Effector memory CD8-positive, alpha-beta T cell (primary cell): Measurements from ENCODE around the gene TMEM187.

ENCODE experiments used
- ATAC-seq: fragments of 150-1000 bp; cut with Tn5 transposase; replicated peaks from 2 replicates; pipeline ENCODE4 v1.10.0; 2021; ENCODE audit warnings: mild to moderate bottlenecking, moderate library complexity
- DNase-seq, 3 experiments: peaks; one replicate each; pipeline ENCODE4 v3.0.0; 2021
- H3K27ac Mint-ChIP-seq, 2 donors: one replicate each; pipeline ENCODE4 v1.8.0; 2022; ENCODE audit warnings: mild to moderate bottlenecking in 2 of 2, mixed read lengths in 2 of 2, moderate library complexity in 2 of 2
- H3K27me3 Mint-ChIP-seq, 2 donors: one replicate each; pipeline ENCODE4 v1.8.0; 2022; ENCODE audit warnings: mixed read lengths in 2 of 2
- H3K36me3 Mint-ChIP-seq: one replicate; pipeline ENCODE4 v1.8.0; 2022; ENCODE audit warnings: mild to moderate bottlenecking, moderate library complexity, mixed read lengths; ENCODE audit not compliant: insufficient read depth
- H3K4me1 Mint-ChIP-seq, 2 donors: one replicate each; pipeline ENCODE4 v1.8.0; 2022; ENCODE audit warnings: low read depth in 2 of 2, mixed read lengths in 2 of 2
- H3K4me3 Mint-ChIP-seq, 2 donors: one replicate each; pipeline ENCODE4 v1.8.0; 2022; ENCODE audit warnings: mild to moderate bottlenecking in 2 of 2, mixed read lengths in 2 of 2, moderate library complexity in 2 of 2
- H3K9me3 Mint-ChIP-seq, 2 donors: one replicate each; pipeline ENCODE4 v1.8.0; 2022; ENCODE audit warnings: mixed read lengths in 2 of 2

TMEM187 gene

DNA sequence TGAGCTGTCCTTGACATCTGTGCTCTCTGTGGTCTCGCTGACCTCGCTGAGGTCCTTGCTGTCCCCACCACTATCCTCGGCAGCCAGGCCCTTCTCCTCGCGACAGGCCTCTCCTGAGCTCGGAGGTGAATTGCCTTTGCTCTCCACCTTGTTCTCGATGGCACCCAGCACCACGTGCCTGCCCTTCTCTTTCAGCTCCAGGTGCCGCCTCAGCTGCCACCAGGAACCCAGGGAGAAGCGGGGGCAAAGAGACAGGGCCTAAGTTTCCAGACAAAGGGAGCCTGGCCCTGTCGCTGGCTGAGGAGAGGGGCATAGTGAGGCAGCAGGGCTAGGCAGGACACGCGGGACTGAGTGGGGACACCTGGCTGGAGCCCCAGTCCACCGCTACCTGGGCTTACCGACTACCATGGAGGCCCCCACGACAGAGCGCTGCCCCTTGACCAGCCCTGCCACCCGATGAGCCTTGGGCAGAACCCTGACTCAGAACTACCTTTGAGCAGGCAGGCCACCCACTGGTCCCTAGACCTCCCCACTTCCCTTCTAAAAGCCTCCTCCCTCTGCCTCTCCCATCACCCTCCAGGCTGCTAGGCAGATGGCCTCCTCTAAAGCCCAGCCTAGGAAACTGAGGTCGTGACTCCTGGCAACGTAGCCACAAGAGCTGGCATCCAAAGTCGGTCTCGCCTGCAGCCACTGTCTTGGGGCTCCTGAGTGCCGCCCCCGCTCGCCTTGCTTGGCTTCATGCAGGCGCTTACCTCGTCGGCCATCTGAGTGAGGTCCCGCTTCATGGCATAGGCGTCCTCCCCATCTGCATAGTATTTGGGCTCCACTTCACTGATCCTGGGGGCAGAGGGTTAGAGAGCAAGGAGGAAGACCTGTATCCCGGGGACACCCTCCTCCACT lies 42.3 kb upstream of the TMEM187 start:
- no peak for DNase-seq
- Mint-ChIP-seq H3K4me1 (peaks cover 21 to 28% of the 10 kb centered on the region in 2 donors), H3K27me3 (no peaks in the 10 kb centered on the region), H3K9me3 (no peaks in the 10 kb centered on the region), H3K4me3 (no peak overlapping the region), H3K27ac (peak overlapping the region in 1 of 2 donors; percentile 12), H3K36me3 (peaks cover 42% of the 10 kb centered on the region)
- ATAC-seq: no peak

DNA sequence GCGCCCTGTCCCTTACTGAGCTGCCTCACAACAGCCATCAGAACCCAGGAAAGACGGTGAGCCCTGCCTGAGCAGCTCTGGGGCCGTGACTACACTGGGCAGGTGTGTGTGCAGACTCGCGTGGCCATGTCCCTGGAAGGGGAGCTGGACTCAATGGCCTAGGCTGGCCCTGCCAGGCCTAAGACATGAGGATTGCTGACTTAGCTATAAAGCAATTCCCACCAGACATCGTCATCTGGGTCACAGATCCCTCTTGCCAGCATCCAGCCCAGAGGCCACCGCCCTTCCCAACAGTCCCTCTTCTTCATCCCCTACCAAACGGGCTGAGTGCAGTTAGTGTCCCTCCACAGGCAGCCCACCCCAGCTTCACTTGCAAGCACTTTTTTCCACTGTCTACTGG lies 41.4 kb upstream of the TMEM187 start:
- ATAC-seq: no peak
- no peaks in the 10 kb centered on the region for H3K27me3 Mint-ChIP-seq
- peak overlapping the region in 1 of 2 donors; percentile 28 for H3K4me3 Mint-ChIP-seq
- peaks cover 18 to 28% of the 10 kb centered on the region in 2 donors for H3K4me1 Mint-ChIP-seq
- no peaks in the 10 kb centered on the region for H3K9me3 Mint-ChIP-seq
- DNase-seq: no peak
- H3K36me3 Mint-ChIP-seq: peaks cover 33% of the 10 kb centered on the region
- H3K27ac Mint-ChIP-seq: peak overlapping the region in 1 of 2 donors; percentile 24

DNA sequence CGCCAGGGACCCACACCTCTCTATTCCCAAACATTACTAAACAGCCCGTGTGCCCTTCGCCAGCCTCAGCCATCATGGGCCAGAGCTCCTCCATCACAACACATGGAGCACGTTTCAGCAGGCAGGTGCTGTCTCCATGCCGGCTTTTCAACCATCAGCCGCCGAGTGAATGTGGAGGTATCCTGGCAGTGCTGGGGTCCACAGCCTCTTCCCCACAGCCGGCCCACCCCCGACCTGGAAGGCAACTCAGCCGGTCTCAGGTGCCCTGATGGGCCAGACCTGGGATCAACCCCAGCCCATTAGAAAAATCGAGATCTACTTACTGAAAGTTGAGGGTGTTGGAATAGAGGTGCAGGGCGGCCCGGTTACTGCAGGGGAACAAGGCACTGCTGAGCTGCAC lies 40.8 kb upstream of the TMEM187 start:
- no peak for ATAC-seq
- Mint-ChIP-seq H3K27ac (peak overlapping the region in 1 of 2 donors; percentile 24), H3K9me3 (no peaks in the 10 kb centered on the region), H3K27me3 (no peaks in the 10 kb centered on the region), H3K36me3 (peaks cover 28% of the 10 kb centered on the region), H3K4me1 (peaks cover 21 to 24% of the 10 kb centered on the region in 2 donors), H3K4me3 (peak overlapping the region in 1 of 2 donors; percentile 28)
- DNase-seq: no peak

DNA sequence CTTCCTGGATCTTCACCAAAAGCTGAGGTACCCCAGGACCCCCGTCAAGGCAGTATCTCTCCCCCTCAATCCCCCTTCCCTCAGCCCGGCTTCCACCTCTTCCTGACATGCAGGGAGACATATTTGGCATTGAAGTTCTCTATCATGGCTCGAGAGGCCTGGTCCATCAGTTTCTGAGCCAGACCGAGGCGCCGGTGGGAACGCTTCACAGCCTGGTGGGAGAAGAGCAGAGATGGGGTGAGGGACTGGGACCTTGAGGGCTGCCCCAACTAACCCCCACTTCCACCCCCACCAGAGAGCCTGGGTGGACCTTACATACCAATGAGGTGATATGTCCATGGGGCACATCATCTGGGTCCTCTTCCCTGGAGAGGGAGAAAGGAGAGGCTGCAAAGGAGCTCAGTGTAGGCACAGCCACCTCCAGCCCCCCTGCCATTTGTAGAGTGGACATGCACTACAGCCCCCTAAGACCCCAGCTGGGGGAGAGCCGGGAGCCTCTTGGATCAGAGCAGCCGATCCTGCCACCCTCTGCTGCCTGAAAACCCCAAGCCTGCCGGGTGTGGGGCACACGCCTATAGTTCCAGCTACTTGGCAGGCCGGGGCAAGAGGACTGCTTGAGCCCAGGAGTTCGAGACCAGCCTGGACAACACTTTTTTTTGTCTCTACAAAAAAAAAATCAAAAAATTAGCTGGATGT lies 40.2 kb upstream of the TMEM187 start:
- Mint-ChIP-seq H3K27ac (no peak overlapping the region), H3K36me3 (peaks cover 22% of the 10 kb centered on the region), H3K4me1 (peaks cover 15 to 19% of the 10 kb centered on the region in 2 donors)

DNA sequence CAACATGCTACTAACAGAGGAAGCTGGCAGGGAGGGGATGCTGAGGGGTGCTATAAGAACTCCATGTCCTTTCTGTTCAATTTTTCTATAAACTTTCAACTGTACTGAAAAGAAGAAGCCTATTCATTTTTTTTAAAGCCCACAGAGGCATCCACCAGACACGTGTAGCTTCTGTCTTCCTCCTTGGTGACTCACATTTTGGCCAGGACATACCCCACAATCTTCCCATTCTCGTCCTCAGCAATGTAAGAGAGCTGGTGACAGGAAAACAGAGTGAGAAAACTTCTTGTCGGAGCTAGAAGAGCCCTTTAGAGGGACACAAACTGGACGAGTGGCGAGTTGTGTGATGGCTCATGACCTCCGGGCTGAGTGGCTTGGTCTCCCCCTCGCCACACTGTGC lies 38.8 kb upstream of the TMEM187 start:
- peaks cover 10 to 13% of the 10 kb centered on the region in 2 donors for H3K4me1 Mint-ChIP-seq
- H3K9me3 Mint-ChIP-seq: no peaks in the 10 kb centered on the region
- H3K27me3 Mint-ChIP-seq: no peaks in the 10 kb centered on the region
- DNase-seq (no peak), ATAC-seq (no peak)
- H3K4me3 Mint-ChIP-seq: peak overlapping the region; percentile 82 to 83
- H3K36me3 Mint-ChIP-seq: peaks cover 12% of the 10 kb centered on the region
- H3K27ac Mint-ChIP-seq: peak overlapping the region; percentile 41 to 65

More for the DNA sequence above, 40.2 kb upstream of the TMEM187 start:
- DNase-seq: no peak
- no peak for ATAC-seq
- no peaks in the 10 kb centered on the region for H3K9me3 Mint-ChIP-seq
- H3K27me3 Mint-ChIP-seq: no peaks in the 10 kb centered on the region
- peak overlapping the region in 1 of 2 donors; percentile 21 for H3K4me3 Mint-ChIP-seq

DNA sequence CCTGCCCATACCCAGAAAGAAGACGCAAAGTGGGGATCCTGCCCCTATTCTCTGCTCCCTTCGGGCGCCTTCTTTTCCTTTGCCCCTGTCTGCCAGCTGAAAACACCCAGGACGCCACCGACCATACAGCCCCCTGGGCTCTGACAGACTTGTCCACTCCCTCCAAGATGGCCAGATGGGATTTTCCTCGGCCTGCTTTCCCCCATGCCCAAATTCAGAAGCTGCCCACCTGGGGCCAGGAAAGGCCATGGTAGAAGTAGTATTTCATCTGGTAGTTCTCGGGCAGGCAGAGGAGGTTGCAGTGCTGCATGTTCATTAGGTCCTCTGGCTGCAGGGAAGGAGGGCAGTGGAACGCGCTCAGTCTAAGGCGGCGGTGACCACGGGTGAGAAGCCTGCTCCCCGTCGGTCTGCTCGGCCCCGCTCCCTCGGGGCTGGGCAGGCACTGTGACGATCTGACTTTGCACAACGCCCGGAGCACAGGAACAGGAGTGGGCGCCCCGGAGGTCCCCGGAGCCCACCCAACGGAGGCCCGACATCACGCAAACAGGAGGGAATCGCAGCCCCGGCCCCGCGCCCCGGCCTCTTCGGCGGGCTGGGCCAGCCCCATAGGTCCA lies 38.3 kb upstream of the TMEM187 start:
- peak overlapping the region; percentile 41 to 65 for H3K27ac Mint-ChIP-seq
- no peaks in the 10 kb centered on the region for H3K9me3 Mint-ChIP-seq
- H3K36me3 Mint-ChIP-seq: peaks cover 12% of the 10 kb centered on the region
- ATAC-seq (peak; percentile 26), DNase-seq (no peak)
- H3K4me3 Mint-ChIP-seq: peak overlapping the region; percentile 82 to 83
- H3K27me3 Mint-ChIP-seq: no peaks in the 10 kb centered on the region
- peaks cover 10 to 13% of the 10 kb centered on the region in 2 donors for H3K4me1 Mint-ChIP-seq

DNA sequence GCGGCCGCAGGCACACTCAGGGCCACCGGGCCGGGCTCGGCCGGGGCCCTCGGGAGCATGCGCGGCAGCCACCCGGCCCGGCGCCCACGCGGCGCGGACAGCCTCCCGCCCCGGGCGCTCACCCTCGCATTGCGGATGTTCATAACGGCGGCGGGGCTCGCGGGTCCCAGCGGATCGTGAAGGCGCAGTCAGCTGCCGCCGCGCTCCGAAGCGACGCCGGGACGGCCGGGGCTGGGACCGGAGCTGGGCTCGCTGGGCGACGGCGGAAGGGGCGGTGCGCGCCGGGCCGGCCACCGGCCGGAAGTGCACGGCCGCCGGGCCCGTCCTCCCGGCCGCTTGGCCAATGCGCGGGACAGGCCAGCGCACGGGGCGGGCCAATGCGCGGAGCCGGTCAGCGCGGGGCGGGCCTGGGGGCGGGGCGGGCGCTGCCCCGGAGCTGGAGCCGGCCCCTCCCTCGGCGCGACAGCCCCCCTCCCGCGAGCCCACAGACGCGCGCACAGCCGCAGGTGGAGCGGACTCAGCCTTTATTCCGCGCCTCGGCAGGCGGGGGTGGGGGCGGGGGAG lies 37.7 kb upstream of the TMEM187 start, which contains the start of gene NAA10:
Gene NAA10 (minus strand): TSS at position 276 of the 564 bp plus-strand sequence. CDS start 133 bp downstream, at position 143.
- Mint-ChIP-seq H3K27ac (peak within 1 kb of the TSS; percentile 41 to 65), H3K36me3 (peaks cover 12% of the 10 kb centered on the region), H3K4me3 (peak within 1 kb of the TSS; percentile 82 to 83), H3K4me1 (peaks cover 10 to 11% of the 10 kb centered on the region in 2 donors), H3K27me3 (no peaks in the 10 kb centered on the region), H3K9me3 (no peaks in the 10 kb centered on the region)
- peak; percentile 78 for ATAC-seq
- DNase-seq: peak in 2 of 3 experiments; percentile 22 to 31

DNA sequence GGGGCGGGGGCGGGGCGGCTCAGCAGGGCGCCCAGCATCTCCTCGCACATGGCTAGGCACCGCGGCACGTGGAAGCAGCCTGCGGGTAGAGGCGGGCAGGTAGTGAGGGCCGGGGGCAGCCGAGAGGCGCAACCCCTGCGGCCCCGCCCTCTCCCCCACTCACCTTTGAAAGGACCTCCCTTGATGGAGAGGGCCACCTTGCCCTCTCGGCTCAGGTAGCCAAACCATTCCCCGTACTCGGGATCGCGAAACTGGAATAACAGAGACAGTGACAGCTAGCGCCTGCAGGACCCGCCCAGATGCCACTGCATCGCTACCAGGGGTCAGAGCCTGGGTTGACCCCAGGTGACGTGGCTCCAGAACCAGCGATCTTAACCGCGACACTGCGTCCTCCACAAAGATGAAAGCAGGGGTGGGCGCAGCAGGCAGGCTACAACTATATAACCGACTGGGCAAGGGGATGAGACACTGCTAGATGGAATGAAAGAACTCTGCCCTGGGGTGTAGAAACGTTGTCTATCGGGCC lies 37.2 kb upstream of the TMEM187 start:
- peaks cover 7% of the 10 kb centered on the region for H3K36me3 Mint-ChIP-seq
- peak overlapping the region; percentile 66 to 69 for H3K4me3 Mint-ChIP-seq
- peaks cover 10 to 11% of the 10 kb centered on the region in 2 donors for H3K4me1 Mint-ChIP-seq
- H3K27me3 Mint-ChIP-seq: no peaks in the 10 kb centered on the region
- no peak for DNase-seq
- H3K27ac Mint-ChIP-seq: peak overlapping the region in 1 of 2 donors; percentile 38
- ATAC-seq: peak; percentile 6
- H3K9me3 Mint-ChIP-seq: no peaks in the 10 kb centered on the region

DNA sequence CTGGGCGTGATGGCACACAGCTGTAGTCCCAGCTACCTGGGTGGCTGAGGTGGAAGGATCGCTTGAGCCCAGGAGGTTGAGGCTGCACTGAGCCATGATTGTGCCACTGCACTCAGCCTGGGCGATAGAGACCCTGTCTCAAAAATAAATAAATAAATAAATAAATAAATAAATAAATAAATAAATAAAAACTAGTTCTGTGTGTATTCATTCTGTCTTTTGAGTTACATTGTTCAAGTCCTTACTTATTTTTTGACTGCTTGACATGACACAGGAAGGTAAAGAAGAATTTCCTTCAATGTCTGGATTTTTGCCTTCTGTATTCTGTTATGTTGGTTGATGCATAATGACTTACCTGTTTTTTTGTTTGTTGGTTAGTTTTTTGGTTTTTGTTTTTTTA lies 35.5 kb upstream of the TMEM187 start:
- H3K27ac Mint-ChIP-seq: no peak overlapping the region
- H3K4me3 Mint-ChIP-seq: no peak overlapping the region

DNA sequence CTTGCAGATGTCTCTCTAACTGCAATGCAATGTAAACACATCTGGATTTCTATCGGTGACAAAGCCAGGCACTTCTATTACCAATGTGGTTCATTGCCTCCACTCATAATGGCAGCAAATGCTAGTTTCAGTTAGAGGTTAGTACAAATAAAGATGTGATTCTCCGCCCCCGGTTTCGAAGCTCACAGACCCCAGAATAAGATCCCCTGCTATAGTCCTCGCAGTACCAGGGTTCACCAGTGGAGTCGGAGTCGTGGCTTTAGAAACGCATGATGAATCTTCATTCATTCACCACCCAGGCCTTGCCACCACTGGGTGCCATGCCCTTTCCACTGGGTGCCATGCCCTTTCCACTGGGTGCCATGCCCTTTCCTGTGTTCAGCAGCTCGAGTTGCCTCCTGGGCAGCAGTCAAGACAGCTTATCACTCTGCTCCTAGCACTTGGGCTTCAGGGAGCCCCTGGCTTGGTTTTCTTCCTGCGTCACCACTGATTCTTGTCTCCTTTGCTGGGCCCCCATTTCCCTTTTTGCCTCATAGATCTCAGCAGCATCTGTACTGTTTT lies 34.2 kb upstream of the TMEM187 start:
- Mint-ChIP-seq H3K27me3 (no peaks in the 10 kb centered on the region), H3K4me3 (no peak overlapping the region), H3K4me1 (peaks cover 10% of the 10 kb centered on the region in 2 donors), H3K27ac (no peak overlapping the region), H3K36me3 (no peaks in the 10 kb centered on the region), H3K9me3 (no peaks in the 10 kb centered on the region)
- ATAC-seq (no peak), DNase-seq (no peak)

More for the DNA sequence above, 35.5 kb upstream of the TMEM187 start:
- Mint-ChIP-seq H3K4me1 (peaks cover 10% of the 10 kb centered on the region in 2 donors), H3K27me3 (no peaks in the 10 kb centered on the region), H3K36me3 (peaks cover 3% of the 10 kb centered on the region), H3K9me3 (no peaks in the 10 kb centered on the region)
- no peak for DNase-seq
- no peak for ATAC-seq

DNA sequence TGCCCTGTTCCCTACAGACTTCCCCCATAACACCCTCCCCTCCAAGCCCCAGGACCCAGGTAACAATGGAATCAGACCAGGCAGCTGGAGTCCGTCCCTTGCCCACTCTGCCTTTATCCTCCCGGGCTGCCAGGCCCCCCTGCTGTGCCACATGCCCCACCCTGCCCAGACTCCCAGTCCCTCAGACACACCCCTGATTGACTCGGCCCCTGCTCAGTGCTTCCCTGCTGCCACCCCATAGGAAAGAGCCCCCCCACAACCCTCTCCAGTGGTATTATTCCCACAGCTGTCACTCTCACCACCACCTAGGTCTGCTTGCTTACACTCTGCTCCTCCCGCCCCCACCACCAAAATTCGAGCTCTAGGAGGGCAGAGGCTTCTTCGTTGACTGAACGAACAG lies 33.0 kb upstream of the TMEM187 start:
- ATAC-seq (no peak), DNase-seq (no peak)
- no peaks in the 10 kb centered on the region for H3K36me3 Mint-ChIP-seq
- H3K27me3 Mint-ChIP-seq: no peaks in the 10 kb centered on the region
- H3K4me3 Mint-ChIP-seq: no peak overlapping the region
- H3K9me3 Mint-ChIP-seq: no peaks in the 10 kb centered on the region
- peaks cover 4 to 7% of the 10 kb centered on the region in 2 donors for H3K4me1 Mint-ChIP-seq
- no peak overlapping the region for H3K27ac Mint-ChIP-seq

DNA sequence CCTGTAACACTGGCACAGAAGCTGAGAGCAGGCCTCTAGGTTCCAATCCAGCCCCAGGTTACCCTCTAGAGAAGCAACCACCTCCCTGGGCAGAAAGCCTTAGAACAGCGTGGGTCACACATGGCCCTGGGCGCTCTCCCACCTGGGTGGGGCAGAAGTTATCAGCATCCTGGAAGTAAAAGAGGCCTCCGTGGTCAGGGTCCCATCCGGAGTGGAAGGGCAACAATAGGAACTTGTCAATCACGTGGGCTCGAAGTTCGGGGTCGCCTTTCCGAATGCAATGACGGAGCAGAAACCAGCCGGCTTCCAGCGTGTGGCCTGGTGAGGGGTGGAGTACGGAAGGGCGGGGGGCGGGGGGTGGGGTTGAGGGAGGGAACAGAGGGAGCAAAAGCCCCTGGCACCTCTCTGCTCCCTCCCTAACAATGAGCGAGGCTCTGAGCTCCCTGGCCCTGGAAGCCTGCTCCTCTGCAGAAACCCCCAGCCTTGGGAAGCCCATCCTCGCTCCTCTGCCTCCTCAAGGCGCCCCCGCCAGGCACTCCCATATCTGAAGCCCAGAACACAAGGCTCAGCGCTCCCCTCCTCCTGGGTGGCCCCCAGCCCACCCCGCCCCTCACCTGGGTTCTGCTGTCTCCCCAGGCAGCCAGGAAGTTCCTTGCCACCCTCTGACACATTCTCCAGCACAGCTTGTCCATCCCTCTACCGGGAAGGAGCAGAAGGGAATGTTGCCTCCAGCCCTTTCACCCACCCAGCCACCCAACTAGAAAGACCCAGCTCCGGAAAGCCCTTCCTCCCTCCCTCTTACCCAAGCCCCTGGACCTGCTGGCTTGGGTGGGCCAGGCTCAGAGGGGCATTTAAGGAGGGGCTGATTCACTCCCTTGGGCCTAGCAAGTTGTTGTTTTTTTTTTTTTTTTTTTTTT lies 31.0 kb upstream of the TMEM187 start:
- ATAC-seq: no peak

More for the DNA sequence above, 31.0 kb upstream of the TMEM187 start:
- Mint-ChIP-seq H3K27me3 (no peaks in the 10 kb centered on the region), H3K27ac (no peak overlapping the region), H3K4me1 (peaks cover 2 to 5% of the 10 kb centered on the region in 2 donors), H3K4me3 (peak overlapping the region in 1 of 2 donors; percentile 32), H3K9me3 (no peaks in the 10 kb centered on the region), H3K36me3 (peaks cover 3% of the 10 kb centered on the region)
- DNase-seq: no peak
